Prostate gland (tissue), 2 donors: ENCODE results near the gene FGFBP1. TPM values are rescaled to one million over a fixed set of nuclear protein-coding genes. Genes with fewer than 3 reads are reported as not detected.

Source experiments
- total RNA-seq, 2 donors: library from RNA; depleted of rRNA; stranded (reverse); fragments of >200 nt; gene quantifications; one replicate each; pipeline ENCODE4 v1.1.0, GENCODE V29; 2016

FGFBP1 gene
- total RNA-seq, 2 donors from 2014 or later = 1.1 to 1.4 TPM

Other genes starting within 250 kb of the FGFBP1 start
- gene BST1, start 235.7 kb downstream of the FGFBP1 start, total RNA-seq = 1 to 10 TPM; 1.1 to 2.3 TPM
- 1 to 10 TPM; 4.6 to 9.9 TPM for gene CD38, start 160.4 kb downstream of the FGFBP1 start, total RNA-seq
- 10 to 100 TPM in 1 of 2 donors, not detected in 1; 78.8 TPM for gene FGFBP2, start 24.4 kb upstream of the FGFBP1 start, total RNA-seq
- gene PROM1, start 145.3 kb upstream of the FGFBP1 start, total RNA-seq = 1 to 10 TPM; 5.7 to 9.7 TPM